SK-N-SH (cell line): ENCODE results near the gene FAM3C. TPM values are rescaled to one million over a fixed set of nuclear protein-coding genes. Genes with fewer than 3 reads are reported as not detected.

ENCODE experiments used
- CTCF ChIA-PET: fragments of 300-600, 350-600 bp; formaldehyde crosslinking; extraction: SDS; loops from one replicate; lab custom pipeline; 2021; lab: Yijun Ruan, JAX
- POLR2A ChIA-PET: fragments of 350-600 bp; sonication (Branson Sonifier 250); formaldehyde crosslinking; extraction: SDS; loops from one replicate; lab custom pipeline; 2020; ENCODE audit warnings: antibody characterized with exemption, inconsistent platforms; lab: Yijun Ruan, JAX
- DNase-seq: peaks from one replicate; pipeline ENCODE4 v3.0.0; 2012
- H2AFZ ChIP-seq: fragments of 200-600 bp; sonication (generic); 2 replicates; pipeline ENCODE4 v1.8.1; 2016; ENCODE audit warnings: antibody characterized with exemption, mild to moderate bottlenecking, low read depth
- H3F3A ChIP-seq: fragments of 200-600 bp; sonication (generic); replicated peaks from 2 replicates; pipeline ENCODE3; 2016; ENCODE audit warnings: antibody characterized with exemption, mild to moderate bottlenecking; ENCODE audit not compliant: insufficient read depth
- H3K27ac ChIP-seq, 2 experiments: fragments of 200-500 bp in 1 of 2; fragments of 200-600 bp in 1 of 2; sonication (Bioruptor generic) in 1 of 2; sonication (generic), shearing (Covaris generic) in 1 of 2; 2 replicates each; pipeline versions ENCODE4 v1.5.1 to v1.6.1; 2014 to 2016; ENCODE audit warnings: low read depth in 2 of 2, inconsistent platforms in 1 of 2, low read length in 1 of 2, mild to moderate bottlenecking in 1 of 2, mixed read lengths in 1 of 2
- H3K27me3 ChIP-seq: fragments of 200-600 bp; sonication (generic), shearing (Covaris generic); 2 replicates; pipeline ENCODE4 v1.6.1; 2016; ENCODE audit warnings: mixed run types; ENCODE audit not compliant: insufficient read depth
- H3K36me3 ChIP-seq, 2 experiments: fragments of 200-500 bp in 1 of 2; fragments of 200-600 bp in 1 of 2; sonication (Bioruptor generic) in 1 of 2; sonication (generic) in 1 of 2; replicated peaks in 1 of 2; 2 replicates each; pipeline versions ENCODE3 to v1.5.1; 2014 to 2016; ENCODE audit warnings: low read length in 1 of 2, mild to moderate bottlenecking in 1 of 2; ENCODE audit not compliant: insufficient read depth in 2 of 2, control insufficient read depth in 1 of 2
- H3K4me1 ChIP-seq, 2 experiments: fragments of 200-500 bp in 1 of 2; fragments of 200-600 bp in 1 of 2; sonication (Bioruptor generic) in 1 of 2; sonication (generic), shearing (Covaris generic) in 1 of 2; 2 replicates each; pipeline versions ENCODE4 v1.5.1 to v1.6.1; 2014 to 2016; ENCODE audit warnings: low read depth in 1 of 2, low read length in 1 of 2, mixed run types in 1 of 2; ENCODE audit not compliant: insufficient read depth in 2 of 2, control insufficient read depth in 1 of 2
- H3K4me2 ChIP-seq: fragments of 200-600 bp; sonication (generic), shearing (Covaris generic); 2 replicates; pipeline ENCODE4 v1.6.1; 2017; ENCODE audit warnings: mixed run types
- H3K4me3 ChIP-seq, 2 experiments: fragments of 200-500 bp in 1 of 2; fragments of 200-600 bp in 1 of 2; sonication (Bioruptor generic) in 1 of 2; sonication (generic), shearing (Covaris generic) in 1 of 2; 2 replicates each; pipeline versions ENCODE4 v1.5.1 to v1.8.1; 2014 to 2016; ENCODE audit warnings: low read depth in 2 of 2, inconsistent platforms in 1 of 2, low read length in 1 of 2, mild to moderate bottlenecking in 1 of 2, mixed read lengths in 1 of 2, moderate library complexity in 1 of 2
- H3K79me2 ChIP-seq: fragments of 200-600 bp; sonication (generic); 2 replicates; pipeline ENCODE4 v1.8.1; 2017; ENCODE audit warnings: mild to moderate bottlenecking; ENCODE audit not compliant: insufficient read depth
- H3K9ac ChIP-seq: fragments of 200-600 bp; sonication (generic); 2 replicates; pipeline ENCODE4 v1.6.1; 2017; ENCODE audit warnings: mixed run types
- H3K9me2 ChIP-seq: fragments of 200-600 bp; sonication (generic); 2 replicates; pipeline ENCODE4 v1.6.1; 2017; ENCODE audit warnings: mixed run types
- H3K9me3 ChIP-seq: fragments of 200-600 bp; sonication (generic); 2 replicates; pipeline ENCODE4 v1.6.1; 2017; ENCODE audit warnings: mixed run types, mild to moderate bottlenecking, moderate library complexity
- H4K20me1 ChIP-seq: fragments of 200-600 bp; sonication (generic); 2 replicates; pipeline ENCODE4 v1.6.1; 2017; ENCODE audit warnings: mild to moderate bottlenecking, mixed run types; ENCODE audit not compliant: insufficient read depth
- CTCF ChIP-seq: fragments of 200-600 bp; sonication (generic); IDR thresholded peaks from 2 replicates; pipeline ENCODE4 v1.6.1; 2017; ENCODE audit warnings: antibody characterized with exemption, mild to moderate bottlenecking, moderate library complexity
- EZH2phosphoT487 ChIP-seq: fragments of 200-600 bp; sonication (generic); IDR thresholded peaks from 2 replicates; pipeline ENCODE4 v1.6.1; 2017; ENCODE audit warnings: low read depth, mixed run types, mild to moderate bottlenecking, antibody characterized with exemption, moderate library complexity, borderline replicate concordance
- GABPA ChIP-seq: IDR thresholded peaks from 2 replicates; pipeline ENCODE4 v1.4.0; 2012; ENCODE audit warnings: low read depth, mild to moderate bottlenecking
- GATA2 ChIP-seq: sonication (generic); formaldehyde crosslinking; IDR thresholded peaks from 2 replicates; pipeline ENCODE4 v1.5.0; 2020; ENCODE audit warnings: mild to moderate bottlenecking, missing genetic modification reagents
- IRF3 ChIP-seq: fragments of 150-350 bp; IDR thresholded peaks from 2 replicates; pipeline ENCODE4 v1.6.1; 2016; ENCODE audit warnings: mild to moderate bottlenecking, low read depth, low read length
- JUND ChIP-seq: IDR thresholded peaks from 2 replicates; pipeline ENCODE4 v1.4.0; 2012
- MAX ChIP-seq: IDR thresholded peaks from 2 replicates; pipeline ENCODE4 v1.4.0; 2012; ENCODE audit warnings: low read depth
- MXI1 ChIP-seq: IDR thresholded peaks from 2 replicates; pipeline ENCODE4 v1.6.1; 2012; ENCODE audit warnings: mild to moderate bottlenecking, low read depth, low read length, improper control_type of control experiment
- NFIC ChIP-seq: IDR thresholded peaks from 2 replicates; pipeline ENCODE4 v1.4.0; 2012; ENCODE audit warnings: borderline replicate concordance
- PBX3 ChIP-seq: IDR thresholded peaks from 2 replicates; pipeline ENCODE4; 2012
- REST ChIP-seq: IDR thresholded peaks from 2 replicates; pipeline ENCODE4 v1.6.1; 2012; ENCODE audit warnings: mild to moderate bottlenecking, low read depth, low read length, moderate library complexity
- RXRA ChIP-seq: IDR thresholded peaks from 2 replicates; pipeline ENCODE4 v1.4.0; 2012; ENCODE audit warnings: low read depth, mild to moderate bottlenecking, borderline replicate concordance
- SIN3A ChIP-seq: IDR thresholded peaks from 2 replicates; pipeline ENCODE4 v1.6.1; 2012; ENCODE audit warnings: low read depth, mild to moderate bottlenecking, low read length, moderate library complexity, borderline replicate concordance
- TAF1 ChIP-seq: IDR thresholded peaks from 2 replicates; pipeline ENCODE4 v1.6.1; 2012; ENCODE audit warnings: low read depth, mild to moderate bottlenecking, low read length, moderate library complexity, borderline replicate concordance
- TEAD4 ChIP-seq: IDR thresholded peaks from 2 replicates; pipeline ENCODE4 v1.4.0; 2012; ENCODE audit warnings: mild to moderate bottlenecking, borderline replicate concordance; ENCODE audit not compliant: insufficient read depth
- USF1 ChIP-seq: IDR thresholded peaks from 2 replicates; pipeline ENCODE4 v1.4.0; 2012; ENCODE audit warnings: low read depth, borderline replicate concordance
- WGBS: methylation state at CpG from one replicate; pipeline ENCODE4 v1.1.6; 2017; ENCODE audit warnings: low lambda C conversion rate; 5-methylcytosine and 5-hydroxymethylcytosine counted together
- polyA plus RNA-seq, 3 experiments: library from polyadenylated mRNA; depleted of rRNA; stranded (reverse); fragments of >200 nt; gene quantifications; 2 replicates each; pipeline ENCODE4 v1.2.3, GENCODE V29; 2012

Gene FAM3C
- polyA plus RNA-seq, 1 of the 3 experiments (the other 2 are of a cell fraction), result 80.0 TPM

- H3K27ac ChIP-seq, result peak overlapping the region in 1 of 2 experiments; percentile 47; a peak in 1 of 4 replicates
- H3K36me3 ChIP-seq, result no peaks in the 10 kb centered on the region
- no peak overlapping the region for H3K4me3 ChIP-seq
- no peak overlapping the region for H2AFZ ChIP-seq
- H3K27me3 ChIP-seq, result peaks cover 7% of the 10 kb centered on the region; the same call in 1 of the 2 replicates
- H3K9me3 ChIP-seq, result peaks cover 8% of the 10 kb centered on the region; the same call in 1 of the 2 replicates
- H4K20me1 ChIP-seq, result no peaks in the 10 kb centered on the region
- no peak for DNase-seq
- ChIA-PET POLR2A (no interaction called here), CTCF (no interaction called here)
- 52% methylated on average over 9 of the region's 9 CpGs for WGBS
- peaks cover 9 to 11% of the 10 kb centered on the region in 2 experiments; a peak in 2 of 4 replicates for H3K4me1 ChIP-seq
- H3K79me2 ChIP-seq, result no peaks in the 10 kb centered on the region
- H3K9ac ChIP-seq, result no peak overlapping the region
- H3F3A ChIP-seq, result no peaks in the 10 kb centered on the region
- no peak overlapping the region for H3K4me2 ChIP-seq
- TF ChIP-seq GABPA (no peak), NFIC (0 out of 2 replicates have a peak, but pooled peaks have one; percentile 27), PBX3 (no peak), IRF3 (no peak), MAX (no peak), RXRA (no peak)
- no peaks in the 10 kb centered on the region for H3K9me2 ChIP-seq
Measured at GRCh38 chr7:121313793-121314676, 82.1 kb downstream of the FAM3C start.

GRCh38 chr7:121313220-121313792 lies 82.8 kb downstream of the FAM3C start:
- peaks cover 9 to 11% of the 10 kb centered on the region in 2 experiments; a peak in 2 of 4 replicates for H3K4me1 ChIP-seq
- H4K20me1 ChIP-seq, result no peaks in the 10 kb centered on the region
- ChIA-PET CTCF (interaction anchor here (1.1 to 1.2 kb wide), 2 partner anchors 11 to 17 kb away, joined by 3 read pairs; no protein-coding TSS in a partner anchor), POLR2A (no interaction called here)
- no peaks in the 10 kb centered on the region for H3F3A ChIP-seq
- H3K9me3 ChIP-seq, result peaks cover 8% of the 10 kb centered on the region; the same call in 1 of the 2 replicates
- H3K4me2 ChIP-seq, result no peak overlapping the region
- no peaks in the 10 kb centered on the region for H3K9me2 ChIP-seq
- H3K36me3 ChIP-seq, result no peaks in the 10 kb centered on the region
- no peak overlapping the region for H2AFZ ChIP-seq
- H3K79me2 ChIP-seq, result no peaks in the 10 kb centered on the region
- H3K9ac ChIP-seq, result no peak overlapping the region
- no peak for DNase-seq
- peaks cover 7% of the 10 kb centered on the region; the same call in 1 of the 2 replicates for H3K27me3 ChIP-seq
- WGBS, result 37% methylated on average over 3 of the region's 3 CpGs
- no peak overlapping the region for H3K4me3 ChIP-seq
- peak overlapping the region in 1 of 2 experiments; percentile 47; a peak in 1 of 4 replicates for H3K27ac ChIP-seq
- TF ChIP-seq EZH2phosphoT487, result no peak
- no peak for TF ChIP-seq JUND
- TF ChIP-seq TAF1, result no peak
- TF ChIP-seq SIN3A, result no peak
- no peak for TF ChIP-seq GATA2 (CRISPR knock-in tag)
- no peak for TF ChIP-seq TEAD4
- TF ChIP-seq USF1, result no peak
- no peak for TF ChIP-seq MXI1
- TF ChIP-seq CTCF, result no peak
- TF ChIP-seq REST, result no peak
